Ishikawa (cell line): ENCODE measurements around the gene ZNF460.

Experiments
- EP300 ChIP-seq: IDR thresholded peaks from 2 replicates; pipeline ENCODE4 v1.6.1; 2012; ENCODE audit warnings: borderline replicate concordance
- TAF1 ChIP-seq: IDR thresholded peaks from 2 replicates; pipeline ENCODE4 v1.6.1; 2012; ENCODE audit warnings: low read depth, mild to moderate bottlenecking
- YY1 ChIP-seq: IDR thresholded peaks from 2 replicates; pipeline ENCODE4 v1.6.1; 2012; ENCODE audit warnings: low read depth
- ZBTB7A ChIP-seq: IDR thresholded peaks from 2 replicates; pipeline ENCODE4 v1.6.1; 2012; ENCODE audit warnings: low read depth
- TF ChIP-seq, protein P1 (sequence below): IDR thresholded peaks from 2 replicates; pipeline ENCODE4 v1.6.1; 2012
- TF ChIP-seq, protein P2 (sequence below): IDR thresholded peaks from 2 replicates; pipeline ENCODE4 v1.6.1; 2012; ENCODE audit warnings: low read depth, mild to moderate bottlenecking

DNA sequence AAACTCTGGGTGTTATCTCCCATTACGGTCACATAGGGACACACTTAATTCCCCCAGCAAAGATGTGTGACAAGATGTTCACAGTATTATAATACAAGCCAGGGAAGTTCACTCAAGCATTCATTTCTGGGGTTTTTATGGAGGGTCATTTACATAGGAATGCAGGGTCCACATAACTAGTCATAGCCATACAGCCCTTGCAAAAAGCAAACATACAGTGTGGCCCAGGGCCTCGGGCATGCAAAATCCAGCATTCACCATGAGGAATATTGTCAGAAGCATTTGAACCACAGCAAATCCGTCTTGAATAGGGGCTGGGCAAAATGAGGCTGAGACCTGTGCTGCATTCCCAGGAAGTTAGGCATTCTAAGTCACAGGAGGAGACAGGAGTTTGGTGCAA is 13.0 kb upstream of the ZNF460 start:
- TF ChIP-seq YY1: no peak
- no peak for TF ChIP-seq EP300
- TF ChIP-seq ZBTB7A: no peak
- TF ChIP-seq, protein P1, sequence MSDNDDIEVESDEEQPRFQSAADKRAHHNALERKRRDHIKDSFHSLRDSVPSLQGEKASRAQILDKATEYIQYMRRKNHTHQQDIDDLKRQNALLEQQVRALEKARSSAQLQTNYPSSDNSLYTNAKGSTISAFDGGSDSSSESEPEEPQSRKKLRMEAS: no peak
- TF ChIP-seq, protein P2, sequence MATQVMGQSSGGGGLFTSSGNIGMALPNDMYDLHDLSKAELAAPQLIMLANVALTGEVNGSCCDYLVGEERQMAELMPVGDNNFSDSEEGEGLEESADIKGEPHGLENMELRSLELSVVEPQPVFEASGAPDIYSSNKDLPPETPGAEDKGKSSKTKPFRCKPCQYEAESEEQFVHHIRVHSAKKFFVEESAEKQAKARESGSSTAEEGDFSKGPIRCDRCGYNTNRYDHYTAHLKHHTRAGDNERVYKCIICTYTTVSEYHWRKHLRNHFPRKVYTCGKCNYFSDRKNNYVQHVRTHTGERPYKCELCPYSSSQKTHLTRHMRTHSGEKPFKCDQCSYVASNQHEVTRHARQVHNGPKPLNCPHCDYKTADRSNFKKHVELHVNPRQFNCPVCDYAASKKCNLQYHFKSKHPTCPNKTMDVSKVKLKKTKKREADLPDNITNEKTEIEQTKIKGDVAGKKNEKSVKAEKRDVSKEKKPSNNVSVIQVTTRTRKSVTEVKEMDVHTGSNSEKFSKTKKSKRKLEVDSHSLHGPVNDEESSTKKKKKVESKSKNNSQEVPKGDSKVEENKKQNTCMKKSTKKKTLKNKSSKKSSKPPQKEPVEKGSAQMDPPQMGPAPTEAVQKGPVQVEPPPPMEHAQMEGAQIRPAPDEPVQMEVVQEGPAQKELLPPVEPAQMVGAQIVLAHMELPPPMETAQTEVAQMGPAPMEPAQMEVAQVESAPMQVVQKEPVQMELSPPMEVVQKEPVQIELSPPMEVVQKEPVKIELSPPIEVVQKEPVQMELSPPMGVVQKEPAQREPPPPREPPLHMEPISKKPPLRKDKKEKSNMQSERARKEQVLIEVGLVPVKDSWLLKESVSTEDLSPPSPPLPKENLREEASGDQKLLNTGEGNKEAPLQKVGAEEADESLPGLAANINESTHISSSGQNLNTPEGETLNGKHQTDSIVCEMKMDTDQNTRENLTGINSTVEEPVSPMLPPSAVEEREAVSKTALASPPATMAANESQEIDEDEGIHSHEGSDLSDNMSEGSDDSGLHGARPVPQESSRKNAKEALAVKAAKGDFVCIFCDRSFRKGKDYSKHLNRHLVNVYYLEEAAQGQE: no peak
- no peak for TF ChIP-seq TAF1
